Liver (tissue), 3 donors: Measurements from ENCODE around the gene BRWD1.

Experiments
- JUND ChIP-seq, 2 donors: IDR thresholded peaks; 2 replicates each; pipeline ENCODE4 v1.6.1; 2016; ENCODE audit warnings: antibody characterized with exemption in 2 of 2
- NR2F2 ChIP-seq: IDR thresholded peaks from 2 replicates; pipeline ENCODE4 v1.6.1; 2016; ENCODE audit warnings: antibody characterized with exemption
- RAD21 ChIP-seq, 2 donors: IDR thresholded peaks; 2 replicates each; pipeline ENCODE4 v1.6.1; 2016; ENCODE audit warnings: antibody characterized with exemption in 2 of 2, mild to moderate bottlenecking in 2 of 2
- REST ChIP-seq: IDR thresholded peaks from 2 replicates; pipeline ENCODE4 v1.6.1; 2016; ENCODE audit warnings: antibody characterized with exemption, mild to moderate bottlenecking
- TAF1 ChIP-seq: conservative IDR thresholded peaks from 2 replicates; pipeline ENCODE4 v1.6.1; 2016; ENCODE audit warnings: antibody characterized with exemption, mild to moderate bottlenecking
- TF ChIP-seq, protein P1 (sequence below): fragments of 150-350 bp; IDR thresholded peaks from 2 replicates; pipeline ENCODE4 v1.5.1; 2017; ENCODE audit warnings: improper control_type of control experiment, low read depth, low read length; ENCODE audit not compliant: missing input control
- TF ChIP-seq, protein P2 (sequence below): IDR thresholded peaks from 2 replicates; pipeline ENCODE4 v1.6.1; 2016; ENCODE audit warnings: antibody characterized with exemption
- TF ChIP-seq, protein P3 (sequence below): IDR thresholded peaks from 2 replicates; pipeline ENCODE4 v1.6.1; 2016; ENCODE audit warnings: antibody characterized with exemption
- donor health status: healthy.
- donor health status: healthy.

DNA sequence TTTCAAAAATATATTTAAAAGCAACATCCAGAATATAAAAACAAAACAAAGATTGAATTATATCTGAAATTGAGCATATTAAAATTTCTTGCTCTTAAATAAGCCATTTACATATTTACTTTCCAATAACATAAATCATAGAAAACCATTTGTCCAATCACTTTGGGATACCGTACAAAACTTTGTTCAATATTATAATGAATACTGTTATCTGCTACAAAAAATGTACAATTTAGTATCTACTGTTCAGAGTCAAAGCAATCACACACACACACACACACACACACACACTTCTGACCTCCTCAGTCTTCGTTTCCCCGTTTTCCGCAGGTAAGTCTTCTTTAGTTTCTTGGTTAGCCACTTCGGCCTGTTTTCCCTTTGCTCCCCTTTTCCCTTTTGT, 31.4 kb upstream of the BRWD1 start:
- TF ChIP-seq, protein P1, sequence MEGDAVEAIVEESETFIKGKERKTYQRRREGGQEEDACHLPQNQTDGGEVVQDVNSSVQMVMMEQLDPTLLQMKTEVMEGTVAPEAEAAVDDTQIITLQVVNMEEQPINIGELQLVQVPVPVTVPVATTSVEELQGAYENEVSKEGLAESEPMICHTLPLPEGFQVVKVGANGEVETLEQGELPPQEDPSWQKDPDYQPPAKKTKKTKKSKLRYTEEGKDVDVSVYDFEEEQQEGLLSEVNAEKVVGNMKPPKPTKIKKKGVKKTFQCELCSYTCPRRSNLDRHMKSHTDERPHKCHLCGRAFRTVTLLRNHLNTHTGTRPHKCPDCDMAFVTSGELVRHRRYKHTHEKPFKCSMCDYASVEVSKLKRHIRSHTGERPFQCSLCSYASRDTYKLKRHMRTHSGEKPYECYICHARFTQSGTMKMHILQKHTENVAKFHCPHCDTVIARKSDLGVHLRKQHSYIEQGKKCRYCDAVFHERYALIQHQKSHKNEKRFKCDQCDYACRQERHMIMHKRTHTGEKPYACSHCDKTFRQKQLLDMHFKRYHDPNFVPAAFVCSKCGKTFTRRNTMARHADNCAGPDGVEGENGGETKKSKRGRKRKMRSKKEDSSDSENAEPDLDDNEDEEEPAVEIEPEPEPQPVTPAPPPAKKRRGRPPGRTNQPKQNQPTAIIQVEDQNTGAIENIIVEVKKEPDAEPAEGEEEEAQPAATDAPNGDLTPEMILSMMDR = no peak
- TF ChIP-seq TAF1 (no peak), JUND (IDR thresholded peaks at IDR 0.05) (no peak), NR2F2 (no peak), REST (no peak), RAD21 (IDR thresholded peaks at IDR 0.05) (no peak)
- TF ChIP-seq, protein P2, sequence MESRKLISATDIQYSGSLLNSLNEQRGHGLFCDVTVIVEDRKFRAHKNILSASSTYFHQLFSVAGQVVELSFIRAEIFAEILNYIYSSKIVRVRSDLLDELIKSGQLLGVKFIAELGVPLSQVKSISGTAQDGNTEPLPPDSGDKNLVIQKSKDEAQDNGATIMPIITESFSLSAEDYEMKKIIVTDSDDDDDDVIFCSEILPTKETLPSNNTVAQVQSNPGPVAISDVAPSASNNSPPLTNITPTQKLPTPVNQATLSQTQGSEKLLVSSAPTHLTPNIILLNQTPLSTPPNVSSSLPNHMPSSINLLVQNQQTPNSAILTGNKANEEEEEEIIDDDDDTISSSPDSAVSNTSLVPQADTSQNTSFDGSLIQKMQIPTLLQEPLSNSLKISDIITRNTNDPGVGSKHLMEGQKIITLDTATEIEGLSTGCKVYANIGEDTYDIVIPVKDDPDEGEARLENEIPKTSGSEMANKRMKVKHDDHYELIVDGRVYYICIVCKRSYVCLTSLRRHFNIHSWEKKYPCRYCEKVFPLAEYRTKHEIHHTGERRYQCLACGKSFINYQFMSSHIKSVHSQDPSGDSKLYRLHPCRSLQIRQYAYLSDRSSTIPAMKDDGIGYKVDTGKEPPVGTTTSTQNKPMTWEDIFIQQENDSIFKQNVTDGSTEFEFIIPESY = no peak
- TF ChIP-seq, protein P3, sequence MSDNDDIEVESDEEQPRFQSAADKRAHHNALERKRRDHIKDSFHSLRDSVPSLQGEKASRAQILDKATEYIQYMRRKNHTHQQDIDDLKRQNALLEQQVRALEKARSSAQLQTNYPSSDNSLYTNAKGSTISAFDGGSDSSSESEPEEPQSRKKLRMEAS = no peak
